ENCODE measurements around the gene FUT1.
A peak's percentile ranks its signal among the peaks of the same experiment; 100 is the strongest.
"Not testable (repeated sequence)": the region's sequence is repeated elsewhere in the genome, so short reads cannot be mapped to it uniquely, and the experiment has no call there.

The FUT1 gene

GRCh38 chr19:48768994-48769713 is 16.7 kb upstream of the FUT1 start:
- DNase-seq (ENCODE audit: low spot score) = no peak

GRCh38 chr19:48768171-48768753 is 15.8 kb upstream of the FUT1 start:
- not testable (repeated sequence) for DNase-seq (ENCODE audit: low spot score)

GRCh38 chr19:48765816-48766215 is 13.4 kb upstream of the FUT1 start:
- DNase-seq (ENCODE audit: low spot score) = not testable (repeated sequence)

GRCh38 chr19:48760504-48761205 is 8.2 kb upstream of the FUT1 start:
- DNase-seq (ENCODE audit: low spot score) = no peak

GRCh38 chr19:48757741-48758144 is 5.3 kb upstream of the FUT1 start:
- DNase-seq (ENCODE audit: low spot score) = no peak

- no peak for DNase-seq (ENCODE audit: low spot score)
Measured at GRCh38 chr19:48757089-48757675, 4.7 kb upstream of the FUT1 start.

- DNase-seq (ENCODE audit: low spot score) = no peak
Measured at GRCh38 chr19:48756686-48757085, 4.2 kb upstream of the FUT1 start.

GRCh38 chr19:48756212-48756611 is 3.8 kb upstream of the FUT1 start:
- DNase-seq (ENCODE audit: low spot score) = no peak

- no peak for DNase-seq (ENCODE audit: low spot score)
Measured at GRCh38 chr19:48755787-48756186, 3.3 kb upstream of the FUT1 start.

GRCh38 chr19:48755084-48755641 is 2.7 kb upstream of the FUT1 start, which contains the start of gene FGF21:
TSS of gene FGF21 (plus strand) at chr19:48755524. CDS start at chr19:48756237, 713 bp downstream.
- no peak for DNase-seq (ENCODE audit: low spot score)

GRCh38 chr19:48751845-48752495 is 471 bp downstream of the FUT1 start:
- DNase-seq (ENCODE audit: low spot score) = no peak

GRCh38 chr19:48750771-48751504 is 1.5 kb downstream of the FUT1 start:
- no peak for DNase-seq (ENCODE audit: low spot score)

GRCh38 chr19:48750351-48750750 is 2.1 kb downstream of the FUT1 start:
- no peak for DNase-seq (ENCODE audit: low spot score)

GRCh38 chr19:48749571-48750198 is 2.8 kb downstream of the FUT1 start:
- no peak for DNase-seq (ENCODE audit: low spot score)

GRCh38 chr19:48746738-48747575 is 5.5 kb downstream of the FUT1 start, which contains the start of gene IZUMO1:
TSS of gene IZUMO1 (minus strand) at chr19:48746909. CDS start at chr19:48745859, 1,050 bp downstream.
- DNase-seq (ENCODE audit: low spot score) = peak; percentile 92

GRCh38 chr19:48746110-48746509 is 6.3 kb downstream of the FUT1 start:
- DNase-seq (ENCODE audit: low spot score) = no peak

GRCh38 chr19:48745208-48745995 is 7.0 kb downstream of the FUT1 start:
- DNase-seq (ENCODE audit: low spot score) = peak; percentile 83

- DNase-seq (ENCODE audit: low spot score) = no peak
Measured at GRCh38 chr19:48742096-48742495, 10.3 kb downstream of the FUT1 start.
